Stomach (tissue), 9 donors: Measurements from ENCODE around the gene TANC1. TPM values are rescaled to one million over a fixed set of nuclear protein-coding genes. Genes with fewer than 3 reads are reported as not detected.

Experiments
- DNase-seq, 2 donors: peaks; one replicate each; pipeline versions ENCODE4 v3.0.0 to v3.0.0-alpha.2; 2013 to 2019
- H3K27ac ChIP-seq, 5 donors: fragments of 200-600 bp in 4 of 5; sonication (generic) in 4 of 5; one replicate each; pipeline ENCODE4 v1.5.1; 2013 to 2019; ENCODE audit warnings: mild to moderate bottlenecking in 1 of 5, moderate library complexity in 1 of 5
- H3K27me3 ChIP-seq, 3 donors: fragments of 200-600 bp; sonication (generic); one replicate each; pipeline ENCODE4 v1.5.1; 2017 to 2019; ENCODE audit warnings: mixed run types in 1 of 3
- H3K36me3 ChIP-seq, 4 donors: fragments of 200-600 bp; sonication (generic); 1 replicate in 3 of 4; 2 replicates in 1 of 4; pipeline ENCODE4 v1.5.1; 2016 to 2019
- H3K4me1 ChIP-seq, 4 donors: fragments of 200-600 bp; sonication (generic); one replicate each; pipeline ENCODE4 v1.5.1; 2016 to 2019
- H3K4me3 ChIP-seq, 4 donors: fragments of 200-600 bp; sonication (generic) in 3 of 4; one replicate each; pipeline ENCODE4 v1.5.1; 2016 to 2019; ENCODE audit warnings: mild to moderate bottlenecking in 1 of 4
- H3K9me3 ChIP-seq, 4 donors: fragments of 200-600 bp; sonication (generic); one replicate each; pipeline ENCODE4 v1.5.1; 2016 to 2019
- EP300 ChIP-seq: sonication (generic); formaldehyde crosslinking; IDR thresholded peaks from one replicate; pipeline ENCODE4 v1.6.1; 2017; ENCODE audit warnings: antibody characterized with exemption
- POLR2A ChIP-seq, 4 donors: fragments of 450-650 bp; IDR thresholded peaks; one replicate each; pipeline ENCODE4 v1.6.1; 2016; ENCODE audit warnings: antibody characterized with exemption in 4 of 4, control low read depth in 2 of 4, mild to moderate bottlenecking in 1 of 4, moderate library complexity in 1 of 4
- POLR2AphosphoS5 ChIP-seq, 3 donors: sonication (generic); formaldehyde crosslinking; IDR thresholded peaks; one replicate each; pipeline ENCODE4 v1.6.1; 2016; ENCODE audit warnings: antibody characterized with exemption in 3 of 3
- WGBS, 5 donors: extraction: QIAGEN DNeasy Blood & Tissue Kit in 3 of 5; methylation state at CpG; one replicate each; pipeline versions ENCODE4 v1.1.5 to v1.1.7; 2013 to 2018; 5-methylcytosine and 5-hydroxymethylcytosine counted together
- intact Hi-C: fragments of 100-400 bp; cut with DNase I; formaldehyde crosslinking; loops from one replicate; pipeline ENCODE4 v1.15.1; 2023; ENCODE audit warnings: low total_unique reads
- polyA plus RNA-seq, 3 donors: library from polyadenylated mRNA; stranded (reverse); fragments of 200-250 nt; gene quantifications; one replicate each; pipeline ENCODE4 v1.2.3, GENCODE V29; 2013
- total RNA-seq, 5 donors: library from RNA; depleted of rRNA; stranded (reverse); fragments of >200 nt; gene quantifications; one replicate each; pipeline versions ENCODE4 v1.1.0 to v1.2.3, GENCODE V29; 2014 to 2016
- TF ChIP-seq, protein P1 (sequence below), 7 experiments: fragments of 450-650 bp in 4 of 7; fragments of 200-600 bp in 3 of 7; sonication (generic) in 3 of 7; IDR thresholded peaks; one replicate each; pipeline ENCODE4 v1.5.1; 2016 to 2019; ENCODE audit warnings: antibody characterized with exemption in 7 of 7, control low read depth in 2 of 7, mild to moderate bottlenecking in 1 of 7
- donor health status: healthy with polysubstance abuse.
- donor health status: Bipolar disorder and iron deficiency.
- donor health status: healthy.

The TANC1 gene
- total and polyA plus RNA-seq, 8 donors: 4.9 to 59.7 (median 37.7) TPM

DNA sequence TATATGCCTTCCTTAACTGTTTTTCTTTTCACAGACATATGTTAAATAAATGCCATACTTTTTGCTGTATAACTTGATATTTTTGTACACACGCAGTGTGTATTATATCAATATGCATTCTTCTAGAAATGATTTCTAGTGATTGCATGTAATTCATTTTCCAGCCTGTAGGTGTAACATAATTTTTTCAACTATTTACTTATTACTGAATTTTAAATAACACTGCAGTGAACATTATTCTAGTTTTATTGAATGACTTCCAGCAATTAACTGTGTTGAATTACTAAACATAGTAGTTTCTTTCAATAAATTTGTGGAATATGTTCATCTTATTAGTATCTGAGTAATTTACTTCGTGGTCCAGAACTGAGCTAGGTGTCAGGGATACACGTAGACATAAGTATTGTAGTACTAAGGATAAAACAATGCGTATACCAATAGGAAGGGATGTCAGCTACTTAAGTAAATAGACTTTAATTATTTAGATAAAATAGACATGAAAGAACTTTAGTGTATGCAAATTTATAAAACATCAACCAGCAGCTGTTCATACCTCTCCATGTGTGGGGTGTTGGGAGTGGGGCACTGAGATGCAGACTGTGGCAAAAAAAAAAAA lies 28.0 kb downstream of the TANC1 start:
- intact Hi-C loops: no loop called here

DNA sequence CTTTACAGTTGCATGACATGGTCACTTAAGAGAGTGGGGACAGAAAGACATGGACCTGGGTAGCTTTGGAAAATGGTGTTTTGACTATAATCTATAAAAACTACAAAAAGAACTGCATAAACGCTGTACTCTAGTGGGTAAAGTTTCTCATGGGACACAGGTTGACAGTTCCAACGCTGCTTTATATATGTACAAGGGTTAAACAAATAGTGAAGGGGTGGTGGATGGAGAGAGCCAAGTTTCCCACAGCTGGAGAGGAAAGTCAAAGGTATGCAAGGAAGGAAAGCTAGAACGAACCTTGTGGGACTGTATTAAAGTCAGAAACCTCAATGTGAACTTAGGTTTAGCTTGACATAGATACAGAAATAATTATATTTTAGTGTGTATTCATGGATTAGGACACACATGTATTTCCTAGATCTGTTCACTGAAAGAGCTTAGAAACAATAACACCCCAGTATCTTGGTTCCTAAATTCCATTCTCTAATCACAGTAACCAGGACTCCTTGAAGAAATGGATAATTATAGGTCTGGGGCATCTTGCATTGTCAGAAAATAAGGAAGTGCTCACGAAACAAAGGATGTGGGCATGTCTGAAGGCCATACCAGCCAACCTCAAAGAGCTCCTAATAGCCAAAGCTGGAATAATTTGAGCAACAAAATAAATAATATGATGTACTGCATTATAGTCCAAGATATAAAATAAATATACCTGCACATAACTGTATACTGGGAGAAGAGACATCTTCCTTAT lies 28.8 kb downstream of the TANC1 start:
- intact Hi-C loops: no loop called here
- peaks cover 25 to 86% (median 53%) of the 10 kb centered on the region in 4 donors for H3K4me1 ChIP-seq
- WGBS, 5 donors: 31 to 49% (median 38%) methylated on average over 4 of the region's 4 CpGs
- peak in 1 of 2 donors; percentile 30 for DNase-seq
- no peaks in the 10 kb centered on the region for H3K9me3 ChIP-seq
- H3K27ac ChIP-seq: no peak overlapping the region
- H3K36me3 ChIP-seq: peaks cover 0 to 6% (median 4%) of the 10 kb centered on the region in 4 donors
- no peaks in the 10 kb centered on the region for H3K27me3 ChIP-seq
- TF ChIP-seq EP300 (no peak), POLR2A (IDR thresholded peaks at IDR 0.05) (no peak), POLR2AphosphoS5 (IDR thresholded peaks at IDR 0.05) (no peak)
- TF ChIP-seq, protein P1, sequence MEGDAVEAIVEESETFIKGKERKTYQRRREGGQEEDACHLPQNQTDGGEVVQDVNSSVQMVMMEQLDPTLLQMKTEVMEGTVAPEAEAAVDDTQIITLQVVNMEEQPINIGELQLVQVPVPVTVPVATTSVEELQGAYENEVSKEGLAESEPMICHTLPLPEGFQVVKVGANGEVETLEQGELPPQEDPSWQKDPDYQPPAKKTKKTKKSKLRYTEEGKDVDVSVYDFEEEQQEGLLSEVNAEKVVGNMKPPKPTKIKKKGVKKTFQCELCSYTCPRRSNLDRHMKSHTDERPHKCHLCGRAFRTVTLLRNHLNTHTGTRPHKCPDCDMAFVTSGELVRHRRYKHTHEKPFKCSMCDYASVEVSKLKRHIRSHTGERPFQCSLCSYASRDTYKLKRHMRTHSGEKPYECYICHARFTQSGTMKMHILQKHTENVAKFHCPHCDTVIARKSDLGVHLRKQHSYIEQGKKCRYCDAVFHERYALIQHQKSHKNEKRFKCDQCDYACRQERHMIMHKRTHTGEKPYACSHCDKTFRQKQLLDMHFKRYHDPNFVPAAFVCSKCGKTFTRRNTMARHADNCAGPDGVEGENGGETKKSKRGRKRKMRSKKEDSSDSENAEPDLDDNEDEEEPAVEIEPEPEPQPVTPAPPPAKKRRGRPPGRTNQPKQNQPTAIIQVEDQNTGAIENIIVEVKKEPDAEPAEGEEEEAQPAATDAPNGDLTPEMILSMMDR (IDR thresholded peaks at IDR 0.05): no peak
- H3K4me3 ChIP-seq: no peak overlapping the region

More for the DNA sequence above, 28.0 kb downstream of the TANC1 start:
- WGBS, 5 donors: 80 to 87% (median 82%) methylated on average over 4 of the region's 4 CpGs
- peaks cover 0 to 3% (median 0%) of the 10 kb centered on the region in 4 donors for H3K36me3 ChIP-seq
- no peak overlapping the region for H3K4me3 ChIP-seq
- DNase-seq: no peak
- peaks cover 25 to 79% (median 50%) of the 10 kb centered on the region in 4 donors for H3K4me1 ChIP-seq
- H3K9me3 ChIP-seq: no peaks in the 10 kb centered on the region
- H3K27ac ChIP-seq: no peak overlapping the region
- H3K27me3 ChIP-seq: no peaks in the 10 kb centered on the region
- TF ChIP-seq POLR2A (IDR thresholded peaks at IDR 0.05) (no peak), POLR2AphosphoS5 (IDR thresholded peaks at IDR 0.05) (no peak), EP300 (no peak)
- TF ChIP-seq, protein P1 (IDR thresholded peaks at IDR 0.05): peak in 3 of 7 experiments; percentile 18 to 57 (median 49)

GRCh38 chr2:158998551-158999248 lies 30.3 kb downstream of the TANC1 start:
- Histone ChIP-seq H3K4me3 (no peak overlapping the region), H3K27me3 (no peaks in the 10 kb centered on the region), H3K27ac (peak overlapping the region in 4 of 5 donors; percentile 25 to 43 (median 34)), H3K4me1 (peaks cover 25 to 91% (median 52%) of the 10 kb centered on the region in 4 donors), H3K36me3 (peaks cover 0 to 7% (median 6%) of the 10 kb centered on the region in 4 donors), H3K9me3 (no peaks in the 10 kb centered on the region)
- intact Hi-C loops: no loop called here
- peak in 1 of 2 donors; percentile 22 for DNase-seq
- TF ChIP-seq, protein P1 (IDR thresholded peaks at IDR 0.05): no peak
- no peak for TF ChIP-seq POLR2A (IDR thresholded peaks at IDR 0.05)
- TF ChIP-seq POLR2AphosphoS5 (IDR thresholded peaks at IDR 0.05): no peak
- TF ChIP-seq EP300: no peak
- WGBS, 5 donors: 60 to 79% (median 64%) methylated on average over 6 of the region's 6 CpGs

DNA sequence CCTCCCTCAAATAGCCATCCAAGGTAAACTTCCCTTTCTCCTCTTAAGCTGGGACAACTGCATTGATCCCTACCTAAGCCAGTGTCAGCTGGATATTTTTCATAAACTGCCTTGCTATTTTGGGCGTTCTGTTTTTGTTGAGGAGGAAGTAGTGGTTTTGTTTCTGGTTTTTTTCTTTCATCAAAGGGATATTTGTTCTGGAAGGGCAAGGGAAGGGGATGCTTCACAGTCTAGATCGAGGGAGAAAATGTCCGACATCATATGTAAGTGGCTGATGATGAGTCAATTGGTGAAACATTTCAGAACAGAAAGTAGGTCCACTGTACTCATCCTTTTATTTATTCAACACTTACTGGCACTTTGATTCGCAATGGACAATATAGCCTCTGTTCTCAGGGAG lies 31.0 kb downstream of the TANC1 start:
- 67 to 72% (median 70%) methylated on average over 4 of the region's 4 CpGs for WGBS, 5 donors
- Histone ChIP-seq H3K4me3 (no peak overlapping the region), H3K27me3 (no peaks in the 10 kb centered on the region), H3K36me3 (peaks cover 0 to 7% (median 6%) of the 10 kb centered on the region in 4 donors), H3K4me1 (peaks cover 21 to 84% (median 49%) of the 10 kb centered on the region in 4 donors), H3K9me3 (no peaks in the 10 kb centered on the region), H3K27ac (peak overlapping the region in 4 of 5 donors; percentile 25 to 43 (median 34))
- intact Hi-C loops: no loop called here
- TF ChIP-seq POLR2AphosphoS5 (IDR thresholded peaks at IDR 0.05): no peak
- TF ChIP-seq POLR2A (IDR thresholded peaks at IDR 0.05): no peak
- TF ChIP-seq, protein P1 (IDR thresholded peaks at IDR 0.05): no peak
- no peak for TF ChIP-seq EP300
- no peak for DNase-seq
